AG09309 (cell line): Measurements from ENCODE around the gene PJA1.
A peak's percentile ranks its signal among the peaks of the same experiment; 100 is the strongest.

Experiments used
- DNase-seq: peaks from one replicate; pipeline ENCODE4 v3.0.0-alpha.2; 2010; ENCODE audit warnings: low read depth
- H3K4me3 ChIP-seq: 2 replicates; pipeline ENCODE4 v1.5.1; 2011; ENCODE audit warnings: mild to moderate bottlenecking, low read depth, low read length, moderate library complexity; ENCODE audit not compliant: control insufficient read depth
- TF ChIP-seq, protein P1 (sequence below): IDR thresholded peaks from 2 replicates; pipeline ENCODE4 v1.5.1; 2011; ENCODE audit warnings: mild to moderate bottlenecking, low read depth, low read length, inconsistent platforms; ENCODE audit not compliant: insufficient read depth, control insufficient read depth; ENCODE audit errors: missing control alignments

Gene PJA1, protein sequence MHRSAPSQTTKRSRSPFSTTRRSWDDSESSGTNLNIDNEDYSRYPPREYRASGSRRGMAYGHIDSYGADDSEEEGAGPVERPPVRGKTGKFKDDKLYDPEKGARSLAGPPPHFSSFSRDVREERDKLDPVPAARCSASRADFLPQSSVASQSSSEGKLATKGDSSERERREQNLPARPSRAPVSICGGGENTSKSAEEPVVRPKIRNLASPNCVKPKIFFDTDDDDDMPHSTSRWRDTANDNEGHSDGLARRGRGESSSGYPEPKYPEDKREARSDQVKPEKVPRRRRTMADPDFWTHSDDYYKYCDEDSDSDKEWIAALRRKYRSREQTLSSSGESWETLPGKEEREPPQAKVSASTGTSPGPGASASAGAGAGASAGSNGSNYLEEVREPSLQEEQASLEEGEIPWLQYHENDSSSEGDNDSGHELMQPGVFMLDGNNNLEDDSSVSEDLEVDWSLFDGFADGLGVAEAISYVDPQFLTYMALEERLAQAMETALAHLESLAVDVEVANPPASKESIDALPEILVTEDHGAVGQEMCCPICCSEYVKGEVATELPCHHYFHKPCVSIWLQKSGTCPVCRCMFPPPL

DNA sequence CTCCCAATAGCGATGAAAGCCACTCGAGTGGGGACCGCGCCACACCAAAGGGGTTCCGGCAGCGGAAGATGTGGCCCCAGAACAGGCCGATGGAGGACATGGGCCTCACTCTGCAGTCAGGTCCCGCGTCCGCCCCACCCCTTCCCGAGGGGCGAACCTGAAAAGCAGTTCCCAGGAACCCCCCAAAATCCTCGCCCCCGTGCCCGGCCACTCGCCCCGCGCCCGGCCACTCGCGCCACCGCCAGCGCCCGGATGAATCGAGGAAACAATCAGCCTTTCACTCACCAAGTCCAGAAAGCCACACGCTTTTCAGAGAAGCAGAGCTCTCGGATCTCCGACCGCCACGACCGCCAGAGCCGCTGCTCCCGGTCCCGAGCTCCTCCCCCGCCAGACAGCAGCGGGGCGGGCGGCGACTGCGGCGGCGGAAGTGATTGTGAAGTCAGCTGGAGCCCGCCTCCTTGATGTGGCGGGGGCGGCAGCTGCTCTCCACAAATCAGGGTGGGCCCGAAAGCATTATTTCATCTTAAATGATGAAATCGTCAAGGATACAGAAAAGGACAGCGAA lies at the start of gene PJA1:
PJA1 (minus strand) TSS at position 367 of the 565 bp plus-strand sequence. CDS start 2,380 bp downstream, outside the sequence.
- DNase-seq = peak; percentile 14
- TF ChIP-seq, protein P1, sequence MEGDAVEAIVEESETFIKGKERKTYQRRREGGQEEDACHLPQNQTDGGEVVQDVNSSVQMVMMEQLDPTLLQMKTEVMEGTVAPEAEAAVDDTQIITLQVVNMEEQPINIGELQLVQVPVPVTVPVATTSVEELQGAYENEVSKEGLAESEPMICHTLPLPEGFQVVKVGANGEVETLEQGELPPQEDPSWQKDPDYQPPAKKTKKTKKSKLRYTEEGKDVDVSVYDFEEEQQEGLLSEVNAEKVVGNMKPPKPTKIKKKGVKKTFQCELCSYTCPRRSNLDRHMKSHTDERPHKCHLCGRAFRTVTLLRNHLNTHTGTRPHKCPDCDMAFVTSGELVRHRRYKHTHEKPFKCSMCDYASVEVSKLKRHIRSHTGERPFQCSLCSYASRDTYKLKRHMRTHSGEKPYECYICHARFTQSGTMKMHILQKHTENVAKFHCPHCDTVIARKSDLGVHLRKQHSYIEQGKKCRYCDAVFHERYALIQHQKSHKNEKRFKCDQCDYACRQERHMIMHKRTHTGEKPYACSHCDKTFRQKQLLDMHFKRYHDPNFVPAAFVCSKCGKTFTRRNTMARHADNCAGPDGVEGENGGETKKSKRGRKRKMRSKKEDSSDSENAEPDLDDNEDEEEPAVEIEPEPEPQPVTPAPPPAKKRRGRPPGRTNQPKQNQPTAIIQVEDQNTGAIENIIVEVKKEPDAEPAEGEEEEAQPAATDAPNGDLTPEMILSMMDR = no peak
- H3K4me3 ChIP-seq = peak within 1 kb of the TSS; percentile 77

DNA sequence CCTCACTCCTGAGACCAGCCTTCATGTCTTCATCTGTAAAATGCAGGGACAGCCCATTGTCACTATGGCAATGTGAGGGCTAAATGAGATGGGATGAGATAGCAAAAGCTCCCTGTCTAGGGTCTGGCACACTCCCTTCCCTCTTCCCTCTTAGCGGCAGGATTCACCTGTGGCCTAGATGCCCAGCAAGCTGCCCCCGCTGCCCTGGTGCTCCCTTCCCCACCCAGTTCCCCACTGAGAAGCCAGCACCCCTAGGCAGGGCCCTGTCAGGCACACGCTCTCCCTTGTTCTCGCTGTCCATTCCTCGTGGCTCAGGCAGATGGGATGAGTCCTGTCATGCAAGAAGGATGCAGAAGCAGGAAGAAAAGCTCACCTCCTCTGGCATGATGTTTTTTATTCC lies 49.2 kb upstream of the PJA1 start:
- no peak overlapping the region for H3K4me3 ChIP-seq
- TF ChIP-seq, protein P1 = no peak
- no peak for DNase-seq

DNA sequence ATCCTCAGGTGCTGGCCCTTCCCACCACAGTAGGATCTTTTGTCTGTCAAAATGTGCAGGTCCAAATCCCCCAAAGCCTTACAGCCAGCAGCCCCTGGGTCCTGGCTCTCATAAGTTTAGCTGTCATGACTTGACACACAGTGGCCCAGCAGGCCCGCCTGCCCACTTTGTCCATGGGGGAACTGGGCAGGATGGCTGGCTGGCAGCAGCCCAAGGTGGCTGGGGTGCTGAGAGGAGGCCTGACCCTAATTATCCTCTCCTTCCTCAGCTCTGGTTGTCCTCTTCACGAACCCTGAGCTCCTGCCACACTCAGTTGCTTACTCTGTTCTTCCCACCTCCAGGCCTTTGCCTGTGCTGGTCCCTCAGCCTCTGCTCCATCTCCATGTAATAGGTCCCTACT lies 46.4 kb upstream of the PJA1 start:
- TF ChIP-seq, protein P1 = no peak
- DNase-seq = no peak
- no peak overlapping the region for H3K4me3 ChIP-seq

DNA sequence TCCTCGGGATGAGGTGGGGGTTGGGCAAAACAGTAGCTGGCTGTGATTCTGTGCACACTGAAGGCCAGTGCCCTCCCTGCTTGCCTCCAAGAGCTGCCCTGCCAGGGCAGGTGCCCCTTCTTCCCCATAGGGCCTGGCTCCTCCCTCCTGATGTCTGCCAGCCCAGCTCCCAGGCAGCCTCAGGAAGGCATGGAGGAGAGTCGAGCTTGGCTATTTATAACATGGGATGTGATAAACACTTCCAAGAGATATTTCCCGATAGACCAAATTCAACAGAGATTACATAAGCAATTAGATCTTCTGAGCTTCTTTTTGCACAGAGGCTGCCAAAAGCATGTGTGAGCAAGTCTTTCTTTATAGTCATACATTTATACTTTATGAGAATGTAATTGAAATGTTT lies 45.3 kb upstream of the PJA1 start:
- no peak for DNase-seq
- TF ChIP-seq, protein P1 = no peak
- no peak overlapping the region for H3K4me3 ChIP-seq

DNA sequence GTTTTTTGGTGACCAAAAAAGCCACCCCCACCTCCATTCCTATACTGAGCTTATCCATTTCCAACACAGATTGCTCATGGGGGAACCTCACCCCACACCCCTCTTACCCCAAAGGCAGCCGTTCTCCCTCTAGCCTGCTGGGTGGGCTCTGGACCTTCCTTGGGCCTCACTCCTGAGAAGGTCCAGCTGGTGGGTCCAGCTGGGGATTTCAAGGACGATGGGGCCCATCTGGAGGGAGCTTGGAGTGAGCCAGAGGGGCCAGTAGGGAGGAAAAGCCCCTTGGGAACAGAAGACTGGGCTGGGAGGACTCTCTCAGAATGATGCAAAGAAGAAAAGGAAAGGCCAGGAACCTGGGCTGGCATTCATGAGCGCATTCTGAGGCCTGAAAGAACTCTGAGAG lies 42.0 kb upstream of the PJA1 start:
- no peak overlapping the region for H3K4me3 ChIP-seq
- DNase-seq = no peak
- TF ChIP-seq, protein P1 = no peak

DNA sequence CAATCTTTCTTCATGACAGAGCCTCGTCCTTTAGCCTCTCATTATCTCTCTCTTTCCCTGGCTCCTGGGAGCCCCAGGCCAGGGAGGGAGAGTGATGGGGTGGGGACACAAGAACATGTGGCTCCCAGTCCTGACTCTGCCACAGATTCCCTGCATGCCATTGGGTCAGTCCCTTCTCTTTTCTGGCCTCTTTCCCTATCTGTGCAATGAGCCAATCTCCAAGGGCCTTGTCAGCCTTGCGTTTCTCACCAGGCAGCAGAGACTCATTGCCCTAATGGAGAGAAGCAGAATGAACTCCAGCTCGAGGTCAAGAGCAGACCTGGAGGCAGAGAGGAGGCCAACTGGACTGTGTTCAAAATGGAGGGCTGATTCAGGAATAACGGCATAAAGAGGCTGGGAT lies 38.4 kb upstream of the PJA1 start:
- no peak for DNase-seq
- TF ChIP-seq, protein P1 = no peak

More for the DNA sequence above, 38.4 kb upstream of the PJA1 start:
- H3K4me3 ChIP-seq = no peak overlapping the region
